Esophagus squamous epithelium (tissue), 5 donors: ENCODE results near the gene NCAPD2. TPM values are rescaled to one million over a fixed set of nuclear protein-coding genes. Genes with fewer than 3 reads are reported as not detected.

ENCODE experiments used
- DNase-seq: peaks from one replicate; lab custom pipeline; 2025; lab: John Stamatoyannopoulos, UW
- H3K27ac ChIP-seq, 4 donors: fragments of 200-600 bp; sonication (generic); one replicate each; pipeline ENCODE4 v1.5.1; 2016 to 2019; ENCODE audit warnings: mild to moderate bottlenecking in 1 of 4
- H3K27me3 ChIP-seq, 4 donors: fragments of 200-600 bp; sonication (generic); 1 replicate in 3 of 4; 2 replicates in 1 of 4; pipeline versions ENCODE4 v1.5.1 to v1.6.0; 2017 to 2021; ENCODE audit warnings: antibody characterized with exemption in 1 of 4
- H3K36me3 ChIP-seq, 3 donors: fragments of 200-600 bp; sonication (generic); one replicate each; pipeline ENCODE4 v1.5.1; 2016 to 2019
- H3K4me1 ChIP-seq, 3 donors: fragments of 200-600 bp; sonication (generic); one replicate each; pipeline ENCODE4 v1.5.1; 2017 to 2019
- H3K4me3 ChIP-seq, 4 donors: fragments of 200-600 bp; sonication (generic); 1 replicate in 3 of 4; 2 replicates in 1 of 4; pipeline ENCODE4 v1.5.1; 2016 to 2019; ENCODE audit warnings: mild to moderate bottlenecking in 2 of 4, moderate library complexity in 1 of 4
- H3K9me3 ChIP-seq, 3 donors: fragments of 200-600 bp; sonication (generic); one replicate each; pipeline ENCODE4 v1.5.1; 2016 to 2019
- POLR2A ChIP-seq, 4 donors: fragments of 450-650 bp; IDR thresholded peaks; one replicate each; pipeline ENCODE4 v1.6.1; 2017; ENCODE audit warnings: antibody characterized with exemption in 4 of 4, mild to moderate bottlenecking in 4 of 4, moderate library complexity in 3 of 4
- WGBS, 2 donors: methylation state at CpG; one replicate each; pipeline ENCODE4 v1.1.5; 2018; 5-methylcytosine and 5-hydroxymethylcytosine counted together
- intact Hi-C: fragments of 100-400 bp; cut with DNase I; formaldehyde crosslinking; loops from one replicate; pipeline ENCODE4 v1.15.0; 2022
- total RNA-seq, 4 donors: library from RNA; depleted of rRNA; stranded (reverse); fragments of >200 nt; gene quantifications; one replicate each; pipeline ENCODE4 v1.1.0, GENCODE V29; 2016
- TF ChIP-seq, protein P1 (sequence below), 6 experiments: fragments of 450-650 bp in 4 of 6; fragments of 200-600 bp in 2 of 6; sonication (generic) in 2 of 6; IDR thresholded peaks; one replicate each; pipeline ENCODE4 v1.5.1; 2016 to 2019; ENCODE audit warnings: antibody characterized with exemption in 6 of 6, mild to moderate bottlenecking in 4 of 6, moderate library complexity in 4 of 6
- donor health status: DM: yes; HTN: yes; CAD: no.

NCAPD2 gene
- total RNA-seq, 4 donors from 2014 or later: 25.6 to 73.2 (median 55.9) TPM

GRCh38 chr12:6457220-6457945 lies 36.5 kb upstream of the NCAPD2 start:
- Histone ChIP-seq H3K27me3 (no peaks in the 10 kb centered on the region), H3K27ac (no peak overlapping the region), H3K36me3 (peaks cover 0 to 85% (median 46%) of the 10 kb centered on the region in 3 donors), H3K9me3 (no peaks in the 10 kb centered on the region), H3K4me1 (peaks cover 11 to 32% (median 23%) of the 10 kb centered on the region in 3 donors), H3K4me3 (no peak overlapping the region)
- DNase-seq: no peak
- 67 to 79% methylated on average over 4 to 5 of the region's 12 CpGs for WGBS, 2 donors
- intact Hi-C loops: no loop called here
- TF ChIP-seq, protein P1, sequence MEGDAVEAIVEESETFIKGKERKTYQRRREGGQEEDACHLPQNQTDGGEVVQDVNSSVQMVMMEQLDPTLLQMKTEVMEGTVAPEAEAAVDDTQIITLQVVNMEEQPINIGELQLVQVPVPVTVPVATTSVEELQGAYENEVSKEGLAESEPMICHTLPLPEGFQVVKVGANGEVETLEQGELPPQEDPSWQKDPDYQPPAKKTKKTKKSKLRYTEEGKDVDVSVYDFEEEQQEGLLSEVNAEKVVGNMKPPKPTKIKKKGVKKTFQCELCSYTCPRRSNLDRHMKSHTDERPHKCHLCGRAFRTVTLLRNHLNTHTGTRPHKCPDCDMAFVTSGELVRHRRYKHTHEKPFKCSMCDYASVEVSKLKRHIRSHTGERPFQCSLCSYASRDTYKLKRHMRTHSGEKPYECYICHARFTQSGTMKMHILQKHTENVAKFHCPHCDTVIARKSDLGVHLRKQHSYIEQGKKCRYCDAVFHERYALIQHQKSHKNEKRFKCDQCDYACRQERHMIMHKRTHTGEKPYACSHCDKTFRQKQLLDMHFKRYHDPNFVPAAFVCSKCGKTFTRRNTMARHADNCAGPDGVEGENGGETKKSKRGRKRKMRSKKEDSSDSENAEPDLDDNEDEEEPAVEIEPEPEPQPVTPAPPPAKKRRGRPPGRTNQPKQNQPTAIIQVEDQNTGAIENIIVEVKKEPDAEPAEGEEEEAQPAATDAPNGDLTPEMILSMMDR (IDR thresholded peaks at IDR 0.05): no peak
- no peak for TF ChIP-seq POLR2A (IDR thresholded peaks at IDR 0.05)

DNA sequence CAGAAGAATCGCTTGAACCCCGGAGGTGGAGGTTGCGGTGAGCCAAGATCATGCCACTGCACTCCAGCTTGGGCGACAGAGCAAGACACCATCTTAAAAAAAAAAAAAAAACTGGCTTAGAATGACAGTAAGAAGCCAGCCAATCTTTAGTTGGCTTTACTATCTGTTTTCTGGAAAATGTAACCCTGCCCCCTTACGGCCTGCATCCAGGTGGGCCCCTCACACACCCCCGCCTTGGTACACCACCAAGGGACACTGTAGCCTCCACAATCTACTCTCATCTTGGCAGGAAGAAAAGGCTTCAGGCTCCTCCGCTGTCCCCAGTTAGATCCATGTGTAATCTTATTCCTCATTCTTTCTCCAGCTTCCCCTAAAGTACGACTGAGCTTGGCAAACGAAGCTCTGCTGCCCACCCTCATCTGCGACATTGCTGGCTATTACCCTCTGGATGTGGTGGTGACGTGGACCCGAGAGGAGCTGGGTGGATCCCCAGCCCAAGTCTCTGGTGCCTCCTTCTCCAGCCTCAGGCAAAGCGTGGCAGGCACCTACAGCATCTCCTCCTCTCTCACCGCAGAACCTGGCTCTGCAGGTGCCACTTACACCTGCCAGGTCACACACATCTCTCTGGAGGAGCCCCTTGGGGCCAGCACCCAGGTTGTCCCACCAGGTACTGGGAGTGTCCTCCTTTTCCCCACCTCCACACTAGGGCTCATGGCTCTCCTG lies 35.5 kb upstream of the NCAPD2 start:
- WGBS, 2 donors: 84 to 89% methylated on average over 12 to 14 of the region's 14 CpGs
- H3K9me3 ChIP-seq: no peaks in the 10 kb centered on the region
- no peak for TF ChIP-seq POLR2A (IDR thresholded peaks at IDR 0.05)
- H3K4me3 ChIP-seq: no peak overlapping the region
- intact Hi-C loops: no loop called here
- no peak for DNase-seq
- no peaks in the 10 kb centered on the region for H3K27me3 ChIP-seq
- H3K36me3 ChIP-seq: peaks cover 0 to 94% (median 50%) of the 10 kb centered on the region in 3 donors
- H3K4me1 ChIP-seq: peaks cover 2 to 32% (median 18%) of the 10 kb centered on the region in 3 donors
- no peak overlapping the region for H3K27ac ChIP-seq

DNA sequence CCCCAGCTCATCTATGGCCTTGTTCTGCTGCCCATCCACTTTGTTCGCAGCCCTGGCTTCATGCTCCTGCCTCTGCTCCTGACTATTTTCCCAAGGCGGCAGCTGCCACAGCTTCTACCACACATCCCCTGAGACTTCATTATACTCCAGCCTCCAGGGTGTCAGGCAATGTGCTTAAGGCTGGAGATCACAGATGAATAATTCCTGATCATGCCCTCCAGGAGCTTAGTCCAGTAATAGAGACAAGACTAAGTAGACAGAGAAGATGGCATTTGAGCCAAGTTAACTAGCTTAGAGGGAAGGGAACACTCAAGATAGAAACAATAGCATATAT lies 34.9 kb upstream of the NCAPD2 start:
- 91 to 100% methylated on average over 1 to 2 of the region's 2 CpGs for WGBS, 2 donors
- TF ChIP-seq, protein P1 (IDR thresholded peaks at IDR 0.05): no peak
- TF ChIP-seq POLR2A (IDR thresholded peaks at IDR 0.05): no peak
- Histone ChIP-seq H3K36me3 (peaks cover under 1 to 94% (median 50%) of the 10 kb centered on the region in 3 donors), H3K27me3 (no peaks in the 10 kb centered on the region), H3K9me3 (no peaks in the 10 kb centered on the region), H3K4me3 (no peak overlapping the region), H3K27ac (no peak overlapping the region), H3K4me1 (peaks cover 0 to 36% (median 18%) of the 10 kb centered on the region in 3 donors)
- intact Hi-C loops: no loop called here
- DNase-seq: no peak

DNA sequence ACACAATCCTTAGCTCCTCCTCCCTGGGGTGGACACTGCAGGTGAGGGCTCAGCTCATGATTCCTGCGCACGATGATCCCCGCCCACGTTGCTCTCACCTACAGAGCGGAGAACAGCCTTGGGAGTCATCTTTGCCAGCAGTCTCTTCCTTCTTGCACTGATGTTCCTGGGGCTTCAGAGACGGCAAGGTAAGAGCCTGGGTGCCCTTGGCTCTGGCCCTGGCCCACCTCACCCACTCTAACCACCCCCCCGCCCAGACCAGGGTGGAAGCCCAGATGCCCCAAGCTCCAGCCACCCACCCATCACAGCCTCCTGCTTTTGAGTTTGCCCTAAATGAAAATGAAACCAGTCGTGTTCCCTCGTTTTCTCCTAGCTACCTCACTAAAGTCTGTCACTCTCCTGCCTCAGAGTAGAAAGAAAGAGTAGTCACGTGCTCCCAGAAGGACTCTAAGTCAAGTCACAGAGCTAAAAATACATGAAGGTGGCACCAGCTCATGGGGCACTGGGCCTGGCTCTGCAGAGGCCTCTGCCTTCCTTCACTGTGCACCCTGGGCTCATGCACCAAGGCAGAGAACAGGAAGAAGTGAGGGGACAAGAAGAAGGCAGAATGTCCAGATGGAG lies 33.0 kb upstream of the NCAPD2 start:
- Histone ChIP-seq H3K4me3 (no peak overlapping the region), H3K9me3 (no peaks in the 10 kb centered on the region), H3K36me3 (peaks cover 12 to 95% (median 44%) of the 10 kb centered on the region in 3 donors), H3K27me3 (no peaks in the 10 kb centered on the region), H3K4me1 (peaks cover 0 to 48% (median 21%) of the 10 kb centered on the region in 3 donors), H3K27ac (peak overlapping the region; percentile 1 to 81 (median 51))
- no peak for DNase-seq
- TF ChIP-seq, protein P1 (IDR thresholded peaks at IDR 0.05): no peak
- no peak for TF ChIP-seq POLR2A (IDR thresholded peaks at IDR 0.05)
- 80 to 83% methylated on average over 3 to 8 of the region's 10 CpGs for WGBS, 2 donors
- intact Hi-C loops: loop anchor here (5.0 to 10.0 kb wide), 2 partner anchors 34 to 136 kb away; no protein-coding TSS in a partner anchor

DNA sequence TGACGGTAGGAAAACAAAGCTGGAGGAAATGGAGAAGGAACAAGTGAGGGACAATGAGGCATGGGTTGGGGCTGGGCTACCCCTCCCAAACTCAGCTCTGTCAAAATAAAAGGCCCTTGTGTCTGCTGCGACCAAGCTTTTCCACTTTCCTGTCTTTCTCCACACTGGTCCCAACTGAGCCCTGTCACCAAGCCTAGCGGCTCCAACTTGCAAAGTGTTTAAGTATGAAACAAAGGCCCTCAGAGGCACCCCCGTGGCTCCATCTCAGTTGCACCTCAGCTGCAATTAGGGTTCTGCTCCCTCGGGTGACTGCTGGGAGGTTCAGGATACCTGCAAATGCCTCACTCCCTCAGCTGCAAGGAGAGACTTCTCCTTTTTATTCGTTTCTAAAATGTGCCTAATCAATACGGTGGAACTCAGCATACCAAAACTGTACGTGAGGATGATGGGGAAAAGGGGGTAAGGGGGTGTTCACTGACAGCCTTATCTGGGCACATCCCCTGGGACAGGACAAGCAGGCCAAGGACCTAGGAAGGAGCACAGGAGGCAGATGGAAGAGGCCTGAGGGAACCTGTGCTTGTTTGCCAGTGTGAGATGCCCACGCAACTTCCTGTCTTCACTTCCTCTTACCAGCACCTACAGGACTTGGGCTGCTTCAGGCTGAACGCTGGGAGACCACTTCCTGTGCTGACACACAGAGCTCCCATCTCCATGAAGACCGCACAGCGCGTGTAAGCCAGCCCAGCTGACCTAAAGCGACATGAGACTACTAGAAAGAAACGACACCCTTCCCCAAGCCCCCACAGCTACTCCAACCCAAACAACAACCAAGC lies 32.3 kb upstream of the NCAPD2 start:
- intact Hi-C loops: loop anchor here (5.0 to 10.0 kb wide), 2 partner anchors 34 to 137 kb away; no protein-coding TSS in a partner anchor
- DNase-seq: peak; percentile 65
- Histone ChIP-seq H3K27me3 (no peaks in the 10 kb centered on the region), H3K27ac (peak overlapping the region; percentile 1 to 81 (median 51)), H3K4me1 (peaks cover 0 to 55% (median 21%) of the 10 kb centered on the region in 3 donors), H3K36me3 (peaks cover 12 to 97% (median 44%) of the 10 kb centered on the region in 3 donors), H3K4me3 (no peak overlapping the region), H3K9me3 (no peaks in the 10 kb centered on the region)
- WGBS, 2 donors: 52 to 60% methylated on average over 8 to 11 of the region's 15 CpGs
- TF ChIP-seq, protein P1 (IDR thresholded peaks at IDR 0.05): no peak
- no peak for TF ChIP-seq POLR2A (IDR thresholded peaks at IDR 0.05)
